Measurements from ENCODE around the gene TMEM163.

DNA sequence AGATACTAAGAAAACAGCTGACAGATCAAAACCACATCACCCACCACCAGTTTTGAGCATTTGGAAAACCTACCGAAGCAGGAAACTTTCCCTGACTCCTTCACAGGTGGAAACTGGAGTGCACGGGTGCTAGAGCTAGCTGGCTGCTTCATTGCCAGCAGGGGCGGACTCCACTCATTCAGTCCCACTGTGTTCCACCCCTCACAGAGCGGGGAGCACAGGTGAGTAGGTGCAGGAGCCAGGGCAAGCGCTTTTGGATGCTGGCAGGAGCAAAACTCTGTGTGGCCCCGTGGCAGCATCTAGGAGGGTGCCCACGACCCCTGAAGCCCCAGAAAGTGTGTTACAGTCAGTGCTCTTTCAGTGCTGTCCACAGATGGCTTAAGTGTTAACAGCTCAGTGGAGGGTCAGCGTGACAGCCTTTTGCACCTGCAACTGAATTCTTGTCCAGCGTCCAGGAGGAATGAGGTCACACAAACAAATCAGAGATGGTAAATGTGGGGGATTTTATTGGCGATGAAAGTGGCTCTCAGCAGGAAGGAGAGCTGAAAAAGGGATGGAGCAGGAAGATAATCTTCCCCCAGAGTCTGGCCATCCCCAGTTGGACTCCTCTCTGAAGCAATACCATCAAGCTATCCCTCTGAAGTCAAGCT, 71.1 kb downstream of the TMEM163 start:
- TF ChIP-seq, protein P1, sequence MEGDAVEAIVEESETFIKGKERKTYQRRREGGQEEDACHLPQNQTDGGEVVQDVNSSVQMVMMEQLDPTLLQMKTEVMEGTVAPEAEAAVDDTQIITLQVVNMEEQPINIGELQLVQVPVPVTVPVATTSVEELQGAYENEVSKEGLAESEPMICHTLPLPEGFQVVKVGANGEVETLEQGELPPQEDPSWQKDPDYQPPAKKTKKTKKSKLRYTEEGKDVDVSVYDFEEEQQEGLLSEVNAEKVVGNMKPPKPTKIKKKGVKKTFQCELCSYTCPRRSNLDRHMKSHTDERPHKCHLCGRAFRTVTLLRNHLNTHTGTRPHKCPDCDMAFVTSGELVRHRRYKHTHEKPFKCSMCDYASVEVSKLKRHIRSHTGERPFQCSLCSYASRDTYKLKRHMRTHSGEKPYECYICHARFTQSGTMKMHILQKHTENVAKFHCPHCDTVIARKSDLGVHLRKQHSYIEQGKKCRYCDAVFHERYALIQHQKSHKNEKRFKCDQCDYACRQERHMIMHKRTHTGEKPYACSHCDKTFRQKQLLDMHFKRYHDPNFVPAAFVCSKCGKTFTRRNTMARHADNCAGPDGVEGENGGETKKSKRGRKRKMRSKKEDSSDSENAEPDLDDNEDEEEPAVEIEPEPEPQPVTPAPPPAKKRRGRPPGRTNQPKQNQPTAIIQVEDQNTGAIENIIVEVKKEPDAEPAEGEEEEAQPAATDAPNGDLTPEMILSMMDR (IDR thresholded peaks at IDR 0.05; ENCODE audit: poor library complexity, severe bottlenecking), result no peak
- TF ChIP-seq EZH2 (IDR thresholded peaks at IDR 0.05; ENCODE audit: borderline replicate concordance, insufficient read depth, low read length, poor library complexity, severe bottlenecking), result no peak
- TF ChIP-seq REST (IDR thresholded peaks at IDR 0.05; ENCODE audit: borderline replicate concordance), result no peak
- TF ChIP-seq RAD21 (conservative IDR thresholded peaks at IDR 0.05), result no peak
- no peak for TF ChIP-seq POLR2AphosphoS5 (IDR thresholded peaks at IDR 0.05)
- TF ChIP-seq SMC3 (conservative IDR thresholded peaks at IDR 0.05; ENCODE audit: poor library complexity), result no peak
- TF ChIP-seq TAF1 (IDR thresholded peaks at IDR 0.05; ENCODE audit: low read depth), result no peak
